Naive thymus-derived CD4-positive, alpha-beta T cell (primary cell): ENCODE data around the gene COPS7A. TPM values are rescaled to one million over a fixed set of nuclear protein-coding genes. Genes with fewer than 3 reads are reported as not detected.
"Not testable (repeated sequence)": the region's sequence is repeated elsewhere in the genome, so short reads cannot be mapped to it uniquely, and the experiment has no call there.

Experiments
- ATAC-seq: fragments of 150-1000 bp; cut with Tn5 transposase; 2 replicates; pipeline ENCODE4 v1.10.0; 2021; ENCODE audit warnings: mild to moderate bottlenecking, moderate library complexity
- CTCF ChIA-PET: fragments of 350-600 bp; sonication (Branson Sonifier 250); formaldehyde crosslinking; loops from one replicate; lab custom pipeline; 2021; ENCODE audit warnings: antibody characterized with exemption; lab: Charles Lee
- POLR2A ChIA-PET: fragments of 350-600 bp; sonication (Branson Sonifier 250); formaldehyde crosslinking; loops from one replicate; lab custom pipeline; 2021; ENCODE audit warnings: antibody characterized with exemption, inconsistent platforms; lab: Charles Lee
- DNase-seq, 9 donors: peaks; one replicate each; pipeline versions ENCODE4 v3.0.0 to v3.0.0-alpha.2; 2020 to 2022; ENCODE audit warnings: mixed read lengths in 1 of 9
- H3K27ac ChIP-seq: one replicate; pipeline ENCODE4 v1.7.0; 2013; ENCODE audit warnings: mild to moderate bottlenecking, low read depth, low read length, moderate library complexity
- H3K27me3 ChIP-seq, 2 donors: one replicate each; pipeline ENCODE4 v1.7.0; 2013; ENCODE audit warnings: low read length in 2 of 2, mild to moderate bottlenecking in 2 of 2, moderate library complexity in 2 of 2; ENCODE audit not compliant: control insufficient read depth in 2 of 2, insufficient read depth in 2 of 2
- H3K36me3 ChIP-seq, 3 experiments: 1 replicate in 2 of 3; 2 replicates in 1 of 3; pipeline ENCODE4 v1.7.0; 2013; ENCODE audit warnings: low read length in 3 of 3, mild to moderate bottlenecking in 3 of 3, moderate library complexity in 1 of 3; ENCODE audit not compliant: insufficient read depth in 3 of 3, control insufficient read depth in 2 of 3
- H3K4me1 ChIP-seq, 2 donors: one replicate each; pipeline ENCODE4 v1.7.0; 2013; ENCODE audit warnings: low read length in 2 of 2, mild to moderate bottlenecking in 2 of 2, moderate library complexity in 1 of 2; ENCODE audit not compliant: control insufficient read depth in 2 of 2, insufficient read depth in 2 of 2
- H3K4me3 ChIP-seq: 2 replicates; pipeline ENCODE4 v1.7.0; 2013; ENCODE audit warnings: mild to moderate bottlenecking, low read length
- H3K9me3 ChIP-seq, 3 experiments: 1 replicate in 2 of 3; 2 replicates in 1 of 3; pipeline ENCODE4 v1.7.0; 2013; ENCODE audit warnings: low read length in 3 of 3; ENCODE audit not compliant: control insufficient read depth in 2 of 3
- H3K27ac Mint-ChIP-seq, 9 donors: one replicate each; pipeline ENCODE4 v1.8.0; 2020 to 2022; ENCODE audit warnings: mixed read lengths in 9 of 9, mild to moderate bottlenecking in 8 of 9, moderate library complexity in 5 of 9, inconsistent platforms in 2 of 9
- H3K27me3 Mint-ChIP-seq, 5 donors: one replicate each; pipeline ENCODE4 v1.8.0; 2021 to 2022; ENCODE audit warnings: mixed read lengths in 5 of 5, mild to moderate bottlenecking in 1 of 5
- H3K36me3 Mint-ChIP-seq, 5 donors: one replicate each; pipeline ENCODE4 v1.8.0; 2020 to 2022; ENCODE audit warnings: mixed read lengths in 5 of 5, mild to moderate bottlenecking in 3 of 5, inconsistent platforms in 1 of 5
- H3K4me1 Mint-ChIP-seq, 7 donors: one replicate each; pipeline ENCODE4 v1.8.0; 2020 to 2022; ENCODE audit warnings: mixed read lengths in 7 of 7, mild to moderate bottlenecking in 3 of 7, inconsistent platforms in 1 of 7
- H3K4me3 Mint-ChIP-seq, 10 donors: one replicate each; pipeline ENCODE4 v1.8.0; 2020 to 2022; ENCODE audit warnings: mild to moderate bottlenecking in 10 of 10, mixed read lengths in 10 of 10, moderate library complexity in 6 of 10, inconsistent platforms in 2 of 10
- H3K9me3 Mint-ChIP-seq, 11 donors: one replicate each; pipeline ENCODE4 v1.8.0; 2020 to 2022; ENCODE audit warnings: mixed read lengths in 11 of 11, mild to moderate bottlenecking in 4 of 11, inconsistent platforms in 1 of 11, moderate library complexity in 1 of 11
- intact Hi-C, 2 donors: fragments of 100-400 bp; cut with micrococcal nuclease; formaldehyde crosslinking; loops; one replicate each; pipeline ENCODE4 v1.15.1; 2023
- polyA plus RNA-seq, 2 donors: library from polyadenylated mRNA; unstranded; fragments of 300-500 nt; fragmentation: Illumina TruSeq; gene quantifications; one replicate each; pipeline ENCODE4 v1.2.3, GENCODE V29; 2021
- total RNA-seq, 6 experiments: library from RNA in 5 of 6; stranded (reverse) in 5 of 6; gene quantifications; 1 replicate in 5 of 6; 2 replicates in 1 of 6; pipeline ENCODE4 v1.2.3 and lab custom pipeline; 2021 to 2026

COPS7A gene
- total and polyA plus RNA-seq, 7 experiments from 2014 or later: 21.9 to 48.0 (median 36.0) TPM

DNA sequence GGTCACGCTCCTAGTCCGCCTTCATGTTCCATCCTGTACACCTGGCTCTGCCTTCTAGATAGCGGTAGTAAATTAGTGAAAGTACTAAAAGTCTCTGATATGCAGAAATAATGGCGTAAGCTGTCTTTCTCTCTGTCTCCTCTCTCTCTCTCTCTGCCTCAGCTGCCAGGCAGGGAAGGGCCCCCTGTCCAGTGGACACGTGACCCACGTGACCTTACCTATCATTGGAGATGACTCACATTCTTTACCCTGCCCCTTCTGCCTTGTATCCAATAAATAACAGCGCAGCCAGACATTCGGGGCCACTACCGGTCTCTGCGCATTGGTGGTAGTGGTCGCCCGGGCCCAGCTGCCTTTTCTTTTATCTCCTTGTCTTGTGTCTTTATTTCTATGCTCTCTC is 18.2 kb downstream of the COPS7A start:
- H3K36me3 ChIP-seq, H3K27me3 ChIP-seq, H3K4me3 ChIP-seq, DNase-seq, H3K27ac Mint-ChIP-seq, ATAC-seq, H3K9me3 Mint-ChIP-seq, H3K4me3 Mint-ChIP-seq, H3K27me3 Mint-ChIP-seq, H3K27ac ChIP-seq, H3K9me3 ChIP-seq, intact Hi-C loops: not testable (repeated sequence)
- Mint-ChIP-seq H3K36me3 (peaks cover 0 to 16% (median 0%) of the 10 kb centered on the region in 5 donors), H3K4me1 (peaks cover 12 to 20% (median 16%) of the 10 kb centered on the region in 7 donors)
- ChIA-PET CTCF (interaction anchor here (1.2 to 1.9 kb wide), 2 partner anchors 11 to 92 kb away, joined by 3 to 8 read pairs; partner anchors contain the start of gene MLF2), POLR2A (interaction anchor here (1.3 kb wide), 1 partner anchor 11 kb away, joined by 4 read pairs; the partner anchor contains the start of gene MLF2)
- H3K4me1 ChIP-seq: peaks cover 0 to 13% of the 10 kb centered on the region in 2 donors

- Mint-ChIP-seq H3K36me3 (peaks cover 5 to 24% (median 5%) of the 10 kb centered on the region in 5 donors), H3K4me3 (no peak overlapping the region), H3K27ac (no peak overlapping the region), H3K4me1 (peaks cover 12 to 22% (median 18%) of the 10 kb centered on the region in 7 donors), H3K27me3 (no peaks in the 10 kb centered on the region), H3K9me3 (no peaks in the 10 kb centered on the region)
- DNase-seq: no peak
- ChIA-PET CTCF (interaction anchor here (1.9 kb wide), 1 partner anchor 10 kb away, joined by 8 read pairs; the partner anchor contains the start of gene MLF2), POLR2A (interaction anchor here (1.3 kb wide), 1 partner anchor 10 kb away, joined by 4 read pairs; the partner anchor contains the start of gene MLF2)
- Histone ChIP-seq H3K36me3 (peaks cover 0 to 16% (median 0%) of the 10 kb centered on the region in 3 experiments), H3K4me3 (no peak overlapping the region), H3K27me3 (no peaks in the 10 kb centered on the region), H3K9me3 (no peaks in the 10 kb centered on the region), H3K4me1 (peaks cover 0 to 13% of the 10 kb centered on the region in 2 donors), H3K27ac (no peak overlapping the region)
- intact Hi-C loops: no loop called here
- no peak for ATAC-seq
Observed at GRCh38 chr12:6742834-6743233, 19.0 kb downstream of the COPS7A start.

GRCh38 chr12:6743300-6743699 is 19.5 kb downstream of the COPS7A start:
- peaks cover 12 to 25% (median 19%) of the 10 kb centered on the region in 7 donors for H3K4me1 Mint-ChIP-seq
- CTCF ChIA-PET: interaction anchor here (1.9 kb wide), 1 partner anchor 10 kb away, joined by 8 read pairs; the partner anchor contains the start of gene MLF2
- H3K36me3 ChIP-seq: peaks cover 0 to 21% (median under 1%) of the 10 kb centered on the region in 3 experiments
- H3K4me3 Mint-ChIP-seq, ATAC-seq, H3K4me3 ChIP-seq, DNase-seq, H3K9me3 ChIP-seq, H3K9me3 Mint-ChIP-seq, H3K27me3 Mint-ChIP-seq, H3K27ac ChIP-seq, intact Hi-C loops, H3K27me3 ChIP-seq, H3K27ac Mint-ChIP-seq: not testable (repeated sequence)
- peaks cover 0 to 13% of the 10 kb centered on the region in 2 donors for H3K4me1 ChIP-seq
- POLR2A ChIA-PET: interaction anchor here (1.3 kb wide), 1 partner anchor 9 kb away, joined by 4 read pairs; the partner anchor contains the start of gene MLF2
- peaks cover 9 to 27% (median 10%) of the 10 kb centered on the region in 5 donors for H3K36me3 Mint-ChIP-seq

DNA sequence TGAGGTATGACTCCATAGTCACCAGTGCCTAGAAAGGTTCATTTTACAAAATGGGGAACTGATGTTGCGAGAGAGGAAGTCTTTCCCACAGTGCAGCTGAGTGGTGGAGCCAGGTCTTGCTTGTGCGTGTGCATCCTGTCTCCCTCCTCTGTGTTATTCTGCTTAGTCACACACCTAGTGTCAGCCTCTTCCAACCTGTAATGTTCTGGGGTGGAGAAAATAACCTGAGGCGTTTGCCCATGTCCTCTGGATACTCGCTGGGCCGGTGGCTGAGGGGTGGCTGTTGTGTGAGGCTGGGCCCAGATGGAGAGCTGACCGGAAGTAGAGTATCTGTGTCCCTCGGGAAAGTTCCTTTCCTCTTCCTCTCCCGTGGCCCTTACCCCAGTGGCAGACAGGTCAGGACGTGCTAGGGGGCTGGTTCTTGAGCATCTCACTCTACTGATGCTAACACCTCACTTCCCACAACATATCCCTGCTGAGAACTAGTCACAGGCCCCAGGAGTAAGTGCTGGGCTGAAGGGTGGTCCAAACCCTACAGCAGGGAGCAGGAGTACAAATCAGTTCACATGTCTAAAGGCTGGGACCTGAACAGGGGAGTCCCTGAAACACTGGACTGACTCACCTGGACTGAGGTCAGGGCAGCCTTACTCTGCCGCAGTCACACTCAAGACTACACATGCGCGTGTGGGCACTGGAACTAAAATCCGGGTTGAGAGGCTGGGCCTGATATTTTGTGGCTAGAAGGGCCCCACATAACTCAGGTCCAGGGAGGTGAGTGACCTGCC is 22.1 kb downstream of the COPS7A start:
- Mint-ChIP-seq H3K27me3 (no peaks in the 10 kb centered on the region), H3K9me3 (no peaks in the 10 kb centered on the region), H3K4me3 (peak overlapping the region in 7 of 10 donors; percentile 11 to 61 (median 39)), H3K4me1 (peaks cover 13 to 31% (median 21%) of the 10 kb centered on the region in 7 donors), H3K36me3 (peaks cover 12 to 33% (median 17%) of the 10 kb centered on the region in 5 donors), H3K27ac (peak overlapping the region; percentile 76 to 96 (median 89))
- H3K27me3 ChIP-seq: no peaks in the 10 kb centered on the region
- H3K27ac ChIP-seq: peak overlapping the region; percentile 56
- peak; percentile 94 for ATAC-seq
- ChIA-PET POLR2A (interaction anchor here (1.2 to 2.5 kb wide), 3 partner anchors 14 to 43 kb away, joined by 3 to 10 read pairs (median 6); partner anchors contain the start of genes CD4 and COPS7A), CTCF (interaction anchor here (0.6 to 2.1 kb wide), 2 partner anchors 7 to 13 kb away, joined by 4 to 6 read pairs; partner anchors contain the start of gene MLF2)
- H3K9me3 ChIP-seq: no peaks in the 10 kb centered on the region
- intact Hi-C loops: loop anchor here (1.0 kb wide), 1 partner anchor 22 kb away; the partner anchor contains the start of gene COPS7A (in 2 of the 2)
- H3K4me1 ChIP-seq: peaks cover 0 to 13% of the 10 kb centered on the region in 2 donors
- peaks cover 4 to 47% (median 10%) of the 10 kb centered on the region in 3 experiments for H3K36me3 ChIP-seq
- H3K4me3 ChIP-seq: no peak overlapping the region
- peak in 7 of 9 donors; percentile 29 to 59 (median 49) for DNase-seq

DNA sequence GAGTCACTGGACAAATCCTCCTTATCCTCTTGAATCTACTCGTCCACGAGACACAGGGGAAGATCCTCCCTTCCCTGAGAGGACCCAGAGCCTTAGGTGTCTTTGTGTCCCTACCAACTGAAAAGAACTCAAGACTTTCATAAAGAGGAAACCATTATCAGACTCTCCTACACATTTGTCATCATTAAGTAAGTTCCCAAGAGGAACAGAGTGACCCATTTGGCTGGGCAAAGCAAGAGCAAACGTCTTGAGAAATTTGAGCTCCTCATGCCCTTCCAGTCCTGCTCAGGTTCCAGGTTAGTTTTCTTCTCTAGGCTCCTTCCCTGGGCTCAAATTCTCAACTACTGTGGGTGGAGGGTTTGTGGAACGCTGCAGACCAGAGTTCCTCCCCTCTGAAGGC is 23.4 kb downstream of the COPS7A start:
- Histone ChIP-seq H3K27me3 (no peaks in the 10 kb centered on the region), H3K36me3 (peaks cover 4 to 58% (median 10%) of the 10 kb centered on the region in 3 experiments), H3K4me3 (no peak overlapping the region), H3K27ac (no peak overlapping the region), H3K9me3 (no peaks in the 10 kb centered on the region), H3K4me1 (peaks cover 0 to 16% of the 10 kb centered on the region in 2 donors)
- ChIA-PET CTCF (no interaction called here), POLR2A (interaction anchor here (1.0 kb wide), 1 partner anchor 23 kb away, joined by 4 read pairs; the partner anchor contains the start of gene COPS7A)
- Mint-ChIP-seq H3K4me1 (peaks cover 17 to 41% (median 32%) of the 10 kb centered on the region in 7 donors), H3K36me3 (peaks cover 12 to 33% (median 17%) of the 10 kb centered on the region in 5 donors), H3K9me3 (no peaks in the 10 kb centered on the region), H3K27ac (peak overlapping the region in 5 of 9 donors; percentile 2 to 75 (median 70)), H3K27me3 (no peaks in the 10 kb centered on the region), H3K4me3 (no peak overlapping the region)
- ATAC-seq (no peak), DNase-seq (no peak)
- intact Hi-C loops: no loop called here

- Mint-ChIP-seq H3K4me3 (no peak overlapping the region), H3K27me3 (no peaks in the 10 kb centered on the region), H3K9me3 (no peaks in the 10 kb centered on the region), H3K4me1 (peaks cover 20 to 48% (median 41%) of the 10 kb centered on the region in 7 donors), H3K27ac (no peak overlapping the region), H3K36me3 (peaks cover 12 to 28% (median 17%) of the 10 kb centered on the region in 5 donors)
- peaks cover 0 to 21% of the 10 kb centered on the region in 2 donors for H3K4me1 ChIP-seq
- no peak for DNase-seq
- no peak overlapping the region for H3K4me3 ChIP-seq
- ChIA-PET CTCF (no interaction called here), POLR2A (interaction anchor here (0.9 kb wide), 1 partner anchor 25 kb away, joined by 3 read pairs; the partner anchor contains the start of gene COPS7A)
- H3K36me3 ChIP-seq: peaks cover 4 to 64% (median 10%) of the 10 kb centered on the region in 3 experiments
- no peaks in the 10 kb centered on the region for H3K27me3 ChIP-seq
- H3K9me3 ChIP-seq: no peaks in the 10 kb centered on the region
- no peak for ATAC-seq
- H3K27ac ChIP-seq: no peak overlapping the region
- intact Hi-C loops: no loop called here
Observed at GRCh38 chr12:6748761-6749160, 24.9 kb downstream of the COPS7A start.
